Measurements from ENCODE around the gene ERGIC1.

The ERGIC1 gene

DNA sequence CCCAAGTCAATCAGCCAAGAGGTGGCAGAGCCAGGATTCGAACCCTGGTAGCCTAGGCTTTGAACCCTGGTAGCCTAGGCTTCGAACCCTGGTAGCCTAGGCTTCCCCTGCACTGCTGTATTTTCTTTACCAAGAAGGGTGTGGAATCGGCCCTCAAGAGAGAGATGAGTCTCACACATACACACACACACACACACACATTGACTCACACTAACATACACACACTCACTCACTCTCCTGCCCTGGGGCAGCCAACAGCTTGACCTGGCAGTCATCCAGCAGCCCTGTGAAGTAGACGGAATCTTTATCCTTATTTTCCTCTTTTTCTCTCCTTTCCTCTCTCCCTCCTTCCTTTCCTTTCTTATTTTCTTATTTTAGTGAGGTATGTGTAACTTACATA, 69.7 kb downstream of the ERGIC1 start:
- Mint-ChIP-seq H3K9me3 (no peaks in the 10 kb centered on the region), H3K36me3 (ENCODE audit: low read depth) (peaks cover 17% of the 10 kb centered on the region), H3K4me1 (peaks cover 83% of the 10 kb centered on the region), H3K4me3 (no peak overlapping the region), H3K27me3 (ENCODE audit: low read depth, poor library complexity) (peaks cover 6% of the 10 kb centered on the region), H3K27ac (peak overlapping the region; percentile 13)
- TF ChIP-seq, protein P1, sequence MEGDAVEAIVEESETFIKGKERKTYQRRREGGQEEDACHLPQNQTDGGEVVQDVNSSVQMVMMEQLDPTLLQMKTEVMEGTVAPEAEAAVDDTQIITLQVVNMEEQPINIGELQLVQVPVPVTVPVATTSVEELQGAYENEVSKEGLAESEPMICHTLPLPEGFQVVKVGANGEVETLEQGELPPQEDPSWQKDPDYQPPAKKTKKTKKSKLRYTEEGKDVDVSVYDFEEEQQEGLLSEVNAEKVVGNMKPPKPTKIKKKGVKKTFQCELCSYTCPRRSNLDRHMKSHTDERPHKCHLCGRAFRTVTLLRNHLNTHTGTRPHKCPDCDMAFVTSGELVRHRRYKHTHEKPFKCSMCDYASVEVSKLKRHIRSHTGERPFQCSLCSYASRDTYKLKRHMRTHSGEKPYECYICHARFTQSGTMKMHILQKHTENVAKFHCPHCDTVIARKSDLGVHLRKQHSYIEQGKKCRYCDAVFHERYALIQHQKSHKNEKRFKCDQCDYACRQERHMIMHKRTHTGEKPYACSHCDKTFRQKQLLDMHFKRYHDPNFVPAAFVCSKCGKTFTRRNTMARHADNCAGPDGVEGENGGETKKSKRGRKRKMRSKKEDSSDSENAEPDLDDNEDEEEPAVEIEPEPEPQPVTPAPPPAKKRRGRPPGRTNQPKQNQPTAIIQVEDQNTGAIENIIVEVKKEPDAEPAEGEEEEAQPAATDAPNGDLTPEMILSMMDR (IDR thresholded peaks at IDR 0.05), result no peak
- DNase-seq, result no peak

DNA sequence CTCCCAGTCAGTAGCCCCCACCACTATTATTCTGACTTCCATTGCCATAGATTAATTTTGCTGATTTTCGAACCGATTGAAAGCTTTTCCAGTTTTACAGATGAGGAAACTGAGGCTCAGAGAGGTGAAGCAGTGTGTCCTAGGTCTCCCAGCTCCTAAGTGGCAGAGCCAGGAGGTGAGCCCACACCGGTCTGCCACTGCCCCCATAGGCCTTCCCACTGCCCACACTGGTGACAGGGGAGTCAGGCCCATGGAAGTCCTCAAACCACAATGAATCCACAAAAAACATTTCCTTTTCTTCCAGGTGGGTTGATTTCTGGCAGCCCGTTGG, 70.2 kb downstream of the ERGIC1 start:
- H3K4me1 Mint-ChIP-seq, result peaks cover 85% of the 10 kb centered on the region
- TF ChIP-seq, protein P1 (IDR thresholded peaks at IDR 0.05), result no peak
- H3K27ac Mint-ChIP-seq, result peak overlapping the region; percentile 13
- H3K36me3 Mint-ChIP-seq (ENCODE audit: low read depth), result peaks cover 13% of the 10 kb centered on the region
- H3K27me3 Mint-ChIP-seq (ENCODE audit: low read depth, poor library complexity), result peaks cover 6% of the 10 kb centered on the region
- H3K4me3 Mint-ChIP-seq, result no peak overlapping the region
- H3K9me3 Mint-ChIP-seq, result no peaks in the 10 kb centered on the region
- DNase-seq, result no peak

DNA sequence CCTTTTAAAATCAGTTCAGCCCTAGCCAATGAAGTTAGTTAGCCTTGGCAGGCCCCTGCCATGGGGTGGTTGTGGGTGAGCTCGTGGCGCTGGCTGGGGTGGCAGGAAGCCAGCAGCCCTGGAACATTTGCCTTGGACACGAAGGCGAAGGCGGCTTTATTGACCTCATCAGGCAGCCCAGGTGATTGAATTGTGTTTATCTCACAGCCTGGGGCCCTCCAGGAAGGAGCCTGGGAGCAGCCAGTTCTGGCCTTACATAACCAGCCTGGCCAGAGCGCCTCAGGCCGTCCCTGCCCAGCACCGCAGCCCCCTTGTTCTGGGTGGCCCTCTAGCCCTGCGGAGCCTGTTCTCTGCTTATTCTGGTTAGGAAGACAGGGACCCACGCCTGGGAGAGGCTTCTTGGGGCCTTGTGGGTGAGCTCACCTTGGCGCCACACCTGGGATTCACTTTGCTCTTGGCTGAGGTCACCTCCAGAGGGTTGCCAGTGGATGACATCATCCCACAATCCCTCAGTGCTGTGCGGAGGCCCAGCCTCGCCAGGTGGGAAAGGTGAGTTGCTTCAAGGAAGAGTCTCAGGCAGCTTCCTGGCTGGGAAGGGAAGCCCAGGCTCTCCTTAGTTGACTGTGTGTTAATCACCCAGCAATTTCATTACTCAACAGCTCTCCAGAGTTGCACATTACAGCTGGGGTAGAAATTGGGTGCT, 70.7 kb downstream of the ERGIC1 start:
- no peak for DNase-seq
- no peaks in the 10 kb centered on the region for H3K9me3 Mint-ChIP-seq

DNA sequence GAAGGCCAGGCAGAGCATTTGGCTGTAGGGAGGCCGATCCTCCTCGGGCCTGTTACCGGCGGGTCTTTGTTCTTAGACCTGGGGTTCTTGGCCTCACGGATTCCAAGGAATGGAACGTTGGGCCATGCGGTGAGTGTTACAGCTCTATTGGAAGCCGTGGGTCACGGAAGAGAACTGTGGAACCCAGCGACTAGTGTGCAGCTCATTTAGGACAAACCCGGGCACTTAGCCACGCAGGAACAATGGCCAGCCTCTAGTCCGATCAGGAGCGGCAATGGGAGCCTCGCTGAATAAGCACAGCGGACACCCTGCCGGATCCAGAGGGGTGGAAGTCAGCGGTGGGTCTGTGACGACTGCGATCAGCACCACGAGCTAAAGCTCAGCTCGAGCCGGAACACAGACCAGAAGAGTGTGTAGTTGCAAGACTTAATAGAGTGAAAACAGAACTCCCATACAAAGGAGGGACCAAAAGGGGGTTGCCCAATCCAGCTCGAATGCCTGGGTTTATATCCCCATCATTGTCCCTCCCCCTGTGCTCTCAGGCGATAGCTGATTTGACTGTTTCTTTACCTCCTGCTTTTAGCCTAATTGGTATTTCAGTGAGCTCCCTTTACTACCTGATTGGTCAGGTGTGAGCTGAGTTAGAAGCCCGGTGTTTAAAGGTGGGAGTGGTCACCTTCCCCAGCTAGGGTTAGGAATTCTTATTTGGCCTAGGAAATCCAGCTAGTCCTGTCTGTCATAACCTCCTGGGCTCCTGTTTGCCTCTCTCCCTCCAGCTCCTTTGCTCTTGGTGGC, 71.5 kb downstream of the ERGIC1 start:
- no peak overlapping the region for H3K4me3 Mint-ChIP-seq
- peak overlapping the region; percentile 84 for H3K27ac Mint-ChIP-seq
- peaks cover 6% of the 10 kb centered on the region for H3K27me3 Mint-ChIP-seq (ENCODE audit: low read depth, poor library complexity)
- peaks cover 93% of the 10 kb centered on the region for H3K4me1 Mint-ChIP-seq
- H3K9me3 Mint-ChIP-seq, result no peaks in the 10 kb centered on the region
- TF ChIP-seq, protein P1 (IDR thresholded peaks at IDR 0.05), result no peak
- DNase-seq, result no peak
- H3K36me3 Mint-ChIP-seq (ENCODE audit: low read depth), result peaks cover 5% of the 10 kb centered on the region

More for the DNA sequence above, 70.7 kb downstream of the ERGIC1 start:
- peak overlapping the region; percentile 84 for H3K27ac Mint-ChIP-seq
- TF ChIP-seq, protein P1 (IDR thresholded peaks at IDR 0.05), result no peak
- H3K36me3 Mint-ChIP-seq (ENCODE audit: low read depth), result peaks cover 12% of the 10 kb centered on the region
- peaks cover 6% of the 10 kb centered on the region for H3K27me3 Mint-ChIP-seq (ENCODE audit: low read depth, poor library complexity)
- H3K4me1 Mint-ChIP-seq, result peaks cover 90% of the 10 kb centered on the region
- no peak overlapping the region for H3K4me3 Mint-ChIP-seq

DNA sequence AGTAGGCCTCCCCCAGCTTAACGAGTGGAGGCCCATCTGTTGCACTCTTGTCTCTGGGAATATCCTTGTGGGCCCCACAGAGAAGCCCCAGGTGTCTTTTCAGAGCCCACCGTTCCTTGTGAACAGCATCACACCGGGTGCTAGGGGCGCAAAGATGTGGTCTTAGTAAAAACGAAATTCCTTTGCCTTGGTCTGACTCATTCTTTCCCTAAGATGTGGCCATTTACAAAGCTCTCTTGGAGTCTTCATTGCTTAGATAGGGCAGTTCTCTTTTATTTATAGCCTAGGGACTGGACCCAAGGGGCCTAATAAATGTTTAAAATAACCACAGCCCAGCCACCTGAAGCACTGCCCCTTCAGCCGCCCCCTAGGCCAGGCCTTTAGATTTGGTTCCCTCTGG, 72.4 kb downstream of the ERGIC1 start:
- TF ChIP-seq, protein P1 (IDR thresholded peaks at IDR 0.05), result no peak
- Mint-ChIP-seq H3K36me3 (ENCODE audit: low read depth) (peaks cover 5% of the 10 kb centered on the region), H3K27ac (peak overlapping the region; percentile 84), H3K9me3 (no peaks in the 10 kb centered on the region), H3K4me3 (no peak overlapping the region), H3K27me3 (ENCODE audit: low read depth, poor library complexity) (peaks cover 6% of the 10 kb centered on the region), H3K4me1 (peaks cover 92% of the 10 kb centered on the region)
- no peak for DNase-seq

Data from nephron progenitor cell (in vitro differentiated cells).